SK-N-SH (cell line): ENCODE results near the gene RBP3. TPM values are rescaled to one million over a fixed set of nuclear protein-coding genes. Genes with fewer than 3 reads are reported as not detected.
A peak's percentile ranks its signal among the peaks of the same experiment; 100 is the strongest.

ENCODE experiments used
- CTCF ChIA-PET: fragments of 300-600, 350-600 bp; formaldehyde crosslinking; extraction: SDS; loops from one replicate; lab custom pipeline; 2021; lab: Yijun Ruan, JAX
- POLR2A ChIA-PET: fragments of 350-600 bp; sonication (Branson Sonifier 250); formaldehyde crosslinking; extraction: SDS; loops from one replicate; lab custom pipeline; 2020; ENCODE audit warnings: antibody characterized with exemption, inconsistent platforms; lab: Yijun Ruan, JAX
- DNase-seq: peaks from one replicate; pipeline ENCODE4 v3.0.0; 2012
- H2AFZ ChIP-seq: fragments of 200-600 bp; sonication (generic); 2 replicates; pipeline ENCODE4 v1.8.1; 2016; ENCODE audit warnings: antibody characterized with exemption, mild to moderate bottlenecking, low read depth
- H3F3A ChIP-seq: fragments of 200-600 bp; sonication (generic); replicated peaks from 2 replicates; pipeline ENCODE3; 2016; ENCODE audit warnings: antibody characterized with exemption, mild to moderate bottlenecking; ENCODE audit not compliant: insufficient read depth
- H3K27ac ChIP-seq, 2 experiments: fragments of 200-500 bp in 1 of 2; fragments of 200-600 bp in 1 of 2; sonication (Bioruptor generic) in 1 of 2; sonication (generic), shearing (Covaris generic) in 1 of 2; 2 replicates each; pipeline versions ENCODE4 v1.5.1 to v1.6.1; 2014 to 2016; ENCODE audit warnings: low read depth in 2 of 2, inconsistent platforms in 1 of 2, low read length in 1 of 2, mild to moderate bottlenecking in 1 of 2, mixed read lengths in 1 of 2
- H3K27me3 ChIP-seq: fragments of 200-600 bp; sonication (generic), shearing (Covaris generic); 2 replicates; pipeline ENCODE4 v1.6.1; 2016; ENCODE audit warnings: mixed run types; ENCODE audit not compliant: insufficient read depth
- H3K36me3 ChIP-seq, 2 experiments: fragments of 200-500 bp in 1 of 2; fragments of 200-600 bp in 1 of 2; sonication (Bioruptor generic) in 1 of 2; sonication (generic) in 1 of 2; replicated peaks in 1 of 2; 2 replicates each; pipeline versions ENCODE3 to v1.5.1; 2014 to 2016; ENCODE audit warnings: low read length in 1 of 2, mild to moderate bottlenecking in 1 of 2; ENCODE audit not compliant: insufficient read depth in 2 of 2, control insufficient read depth in 1 of 2
- H3K4me1 ChIP-seq, 2 experiments: fragments of 200-500 bp in 1 of 2; fragments of 200-600 bp in 1 of 2; sonication (Bioruptor generic) in 1 of 2; sonication (generic), shearing (Covaris generic) in 1 of 2; 2 replicates each; pipeline versions ENCODE4 v1.5.1 to v1.6.1; 2014 to 2016; ENCODE audit warnings: low read depth in 1 of 2, low read length in 1 of 2, mixed run types in 1 of 2; ENCODE audit not compliant: insufficient read depth in 2 of 2, control insufficient read depth in 1 of 2
- H3K4me2 ChIP-seq: fragments of 200-600 bp; sonication (generic), shearing (Covaris generic); 2 replicates; pipeline ENCODE4 v1.6.1; 2017; ENCODE audit warnings: mixed run types
- H3K4me3 ChIP-seq, 2 experiments: fragments of 200-500 bp in 1 of 2; fragments of 200-600 bp in 1 of 2; sonication (Bioruptor generic) in 1 of 2; sonication (generic), shearing (Covaris generic) in 1 of 2; 2 replicates each; pipeline versions ENCODE4 v1.5.1 to v1.8.1; 2014 to 2016; ENCODE audit warnings: low read depth in 2 of 2, inconsistent platforms in 1 of 2, low read length in 1 of 2, mild to moderate bottlenecking in 1 of 2, mixed read lengths in 1 of 2, moderate library complexity in 1 of 2
- H3K79me2 ChIP-seq: fragments of 200-600 bp; sonication (generic); 2 replicates; pipeline ENCODE4 v1.8.1; 2017; ENCODE audit warnings: mild to moderate bottlenecking; ENCODE audit not compliant: insufficient read depth
- H3K9ac ChIP-seq: fragments of 200-600 bp; sonication (generic); 2 replicates; pipeline ENCODE4 v1.6.1; 2017; ENCODE audit warnings: mixed run types
- H3K9me2 ChIP-seq: fragments of 200-600 bp; sonication (generic); 2 replicates; pipeline ENCODE4 v1.6.1; 2017; ENCODE audit warnings: mixed run types
- H3K9me3 ChIP-seq: fragments of 200-600 bp; sonication (generic); 2 replicates; pipeline ENCODE4 v1.6.1; 2017; ENCODE audit warnings: mixed run types, mild to moderate bottlenecking, moderate library complexity
- H4K20me1 ChIP-seq: fragments of 200-600 bp; sonication (generic); 2 replicates; pipeline ENCODE4 v1.6.1; 2017; ENCODE audit warnings: mild to moderate bottlenecking, mixed run types; ENCODE audit not compliant: insufficient read depth
- JUND ChIP-seq: IDR thresholded peaks from 2 replicates; pipeline ENCODE4 v1.4.0; 2012
- POLR2AphosphoS5 ChIP-seq: IDR thresholded peaks from 2 replicates; pipeline ENCODE4 v1.6.1; 2012; ENCODE audit warnings: low read depth, low read length
- RAD21 ChIP-seq: IDR thresholded peaks from 2 replicates; pipeline ENCODE4 v1.6.1; 2012; ENCODE audit warnings: mild to moderate bottlenecking, low read length
- RXRA ChIP-seq: IDR thresholded peaks from 2 replicates; pipeline ENCODE4 v1.4.0; 2012; ENCODE audit warnings: low read depth, mild to moderate bottlenecking, borderline replicate concordance
- TCF12 ChIP-seq: IDR thresholded peaks from 2 replicates; pipeline ENCODE4 v1.4.0; 2012
- YY1 ChIP-seq: IDR thresholded peaks from 2 replicates; pipeline ENCODE4 v1.4.0; 2012; ENCODE audit warnings: low read depth, mild to moderate bottlenecking
- WGBS: methylation state at CpG from one replicate; pipeline ENCODE4 v1.1.6; 2017; ENCODE audit warnings: low lambda C conversion rate; 5-methylcytosine and 5-hydroxymethylcytosine counted together
- polyA plus RNA-seq, 3 experiments: library from polyadenylated mRNA; depleted of rRNA; stranded (reverse); fragments of >200 nt; gene quantifications; 2 replicates each; pipeline ENCODE4 v1.2.3, GENCODE V29; 2012
- TF ChIP-seq, protein P1 (sequence below): fragments of 200-600 bp; sonication (generic); IDR thresholded peaks from 2 replicates; pipeline ENCODE4 v1.6.1; 2017; ENCODE audit warnings: antibody characterized with exemption, mild to moderate bottlenecking, moderate library complexity
- TF ChIP-seq, protein P2 (sequence below): IDR thresholded peaks from 2 replicates; pipeline ENCODE4 v1.6.1; 2012; ENCODE audit warnings: mild to moderate bottlenecking, low read depth, low read length, moderate library complexity
- TF ChIP-seq, protein P3 (sequence below): IDR thresholded peaks from 2 replicates; pipeline ENCODE4 v1.4.0; 2012; ENCODE audit warnings: low read depth, borderline replicate concordance
- TF ChIP-seq, protein P4 (sequence below): fragments of 150-350 bp; IDR thresholded peaks from 2 replicates; pipeline ENCODE4 v1.6.1; 2016; ENCODE audit warnings: mild to moderate bottlenecking, low read depth, low read length

The RBP3 gene
- polyA plus RNA-seq, 1 of the 3 experiments (the other 2 are of a cell fraction), result not detected

GRCh38 chr10:47354165-47354564 is 6.0 kb downstream of the RBP3 start:
- POLR2A ChIA-PET, result no interaction called here
- no peak overlapping the region for H2AFZ ChIP-seq
- peaks cover 0 to 3% of the 10 kb centered on the region in 2 experiments; a peak in 1 of 4 replicates for H3K4me1 ChIP-seq
- CTCF ChIA-PET, result interaction anchor here (1.1 to 2.0 kb wide), 3 partner anchors 10 to 329 kb away, joined by 4 to 9 read pairs (median 5); no protein-coding TSS in a partner anchor
- H3K9ac ChIP-seq, result no peak overlapping the region
- peaks cover 10% of the 10 kb centered on the region for H3K27me3 ChIP-seq
- H3F3A ChIP-seq, result no peaks in the 10 kb centered on the region
- H3K27ac ChIP-seq, result no peak overlapping the region
- no peaks in the 10 kb centered on the region for H4K20me1 ChIP-seq
- WGBS, result 80% methylated on average over 1 of the region's 4 CpGs
- no peaks in the 10 kb centered on the region for H3K36me3 ChIP-seq
- no peak overlapping the region for H3K4me3 ChIP-seq
- no peak overlapping the region for H3K4me2 ChIP-seq
- no peak for DNase-seq
- H3K9me3 ChIP-seq, result no peaks in the 10 kb centered on the region
- no peaks in the 10 kb centered on the region for H3K79me2 ChIP-seq
- TF ChIP-seq TCF12 (no peak), RAD21 (peak; percentile 27)
- TF ChIP-seq, protein P1, sequence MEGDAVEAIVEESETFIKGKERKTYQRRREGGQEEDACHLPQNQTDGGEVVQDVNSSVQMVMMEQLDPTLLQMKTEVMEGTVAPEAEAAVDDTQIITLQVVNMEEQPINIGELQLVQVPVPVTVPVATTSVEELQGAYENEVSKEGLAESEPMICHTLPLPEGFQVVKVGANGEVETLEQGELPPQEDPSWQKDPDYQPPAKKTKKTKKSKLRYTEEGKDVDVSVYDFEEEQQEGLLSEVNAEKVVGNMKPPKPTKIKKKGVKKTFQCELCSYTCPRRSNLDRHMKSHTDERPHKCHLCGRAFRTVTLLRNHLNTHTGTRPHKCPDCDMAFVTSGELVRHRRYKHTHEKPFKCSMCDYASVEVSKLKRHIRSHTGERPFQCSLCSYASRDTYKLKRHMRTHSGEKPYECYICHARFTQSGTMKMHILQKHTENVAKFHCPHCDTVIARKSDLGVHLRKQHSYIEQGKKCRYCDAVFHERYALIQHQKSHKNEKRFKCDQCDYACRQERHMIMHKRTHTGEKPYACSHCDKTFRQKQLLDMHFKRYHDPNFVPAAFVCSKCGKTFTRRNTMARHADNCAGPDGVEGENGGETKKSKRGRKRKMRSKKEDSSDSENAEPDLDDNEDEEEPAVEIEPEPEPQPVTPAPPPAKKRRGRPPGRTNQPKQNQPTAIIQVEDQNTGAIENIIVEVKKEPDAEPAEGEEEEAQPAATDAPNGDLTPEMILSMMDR, result 0 out of 2 replicates have a peak, but pooled peaks have one; percentile 12
- no peaks in the 10 kb centered on the region for H3K9me2 ChIP-seq

DNA sequence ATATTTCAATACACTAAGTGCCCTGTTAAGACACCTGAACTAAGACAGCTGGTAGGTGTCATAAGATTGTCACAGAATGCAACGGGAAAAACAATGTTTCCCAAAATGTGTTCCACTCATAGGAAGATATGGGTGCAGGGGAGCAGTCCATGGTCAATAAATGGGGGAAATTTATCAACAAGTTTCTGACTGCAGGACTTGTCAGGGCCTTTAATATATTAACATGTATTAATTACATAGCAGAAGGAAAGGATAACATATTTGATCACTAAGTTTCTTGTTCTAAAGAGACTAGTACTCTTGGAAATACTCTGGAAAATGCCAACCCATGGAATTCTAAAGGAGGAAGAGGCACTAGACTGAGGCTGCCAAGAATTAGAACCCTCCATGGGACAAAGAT is 6.7 kb downstream of the RBP3 start:
- Histone ChIP-seq H3F3A (no peaks in the 10 kb centered on the region), H3K36me3 (no peaks in the 10 kb centered on the region), H3K4me2 (no peak overlapping the region), H2AFZ (no peak overlapping the region), H3K4me3 (no peak overlapping the region), H3K9me3 (no peaks in the 10 kb centered on the region), H3K79me2 (no peaks in the 10 kb centered on the region), H3K4me1 (peaks cover 0 to 4% of the 10 kb centered on the region in 2 experiments; a peak in 1 of 4 replicates), H4K20me1 (no peaks in the 10 kb centered on the region), H3K27ac (no peak overlapping the region), H3K9ac (no peak overlapping the region), H3K9me2 (no peaks in the 10 kb centered on the region), H3K27me3 (peaks cover 10% of the 10 kb centered on the region)
- WGBS, result 6% methylated on average over 1 of the region's 1 CpG
- no peak for TF ChIP-seq RXRA
- POLR2A ChIA-PET, result no interaction called here
- DNase-seq, result no peak
- CTCF ChIA-PET, result interaction anchor here (1.9 to 2.0 kb wide), 2 partner anchors 9 to 14 kb away, joined by 4 to 9 read pairs; no protein-coding TSS in a partner anchor

- WGBS, result 26% methylated on average over 4 of the region's 5 CpGs
- no peak overlapping the region for H3K9ac ChIP-seq
- H3K79me2 ChIP-seq, result no peaks in the 10 kb centered on the region
- TF ChIP-seq JUND, result no peak
- no peak for TF ChIP-seq TCF12
- no peak for TF ChIP-seq POLR2AphosphoS5
- TF ChIP-seq, protein P2, sequence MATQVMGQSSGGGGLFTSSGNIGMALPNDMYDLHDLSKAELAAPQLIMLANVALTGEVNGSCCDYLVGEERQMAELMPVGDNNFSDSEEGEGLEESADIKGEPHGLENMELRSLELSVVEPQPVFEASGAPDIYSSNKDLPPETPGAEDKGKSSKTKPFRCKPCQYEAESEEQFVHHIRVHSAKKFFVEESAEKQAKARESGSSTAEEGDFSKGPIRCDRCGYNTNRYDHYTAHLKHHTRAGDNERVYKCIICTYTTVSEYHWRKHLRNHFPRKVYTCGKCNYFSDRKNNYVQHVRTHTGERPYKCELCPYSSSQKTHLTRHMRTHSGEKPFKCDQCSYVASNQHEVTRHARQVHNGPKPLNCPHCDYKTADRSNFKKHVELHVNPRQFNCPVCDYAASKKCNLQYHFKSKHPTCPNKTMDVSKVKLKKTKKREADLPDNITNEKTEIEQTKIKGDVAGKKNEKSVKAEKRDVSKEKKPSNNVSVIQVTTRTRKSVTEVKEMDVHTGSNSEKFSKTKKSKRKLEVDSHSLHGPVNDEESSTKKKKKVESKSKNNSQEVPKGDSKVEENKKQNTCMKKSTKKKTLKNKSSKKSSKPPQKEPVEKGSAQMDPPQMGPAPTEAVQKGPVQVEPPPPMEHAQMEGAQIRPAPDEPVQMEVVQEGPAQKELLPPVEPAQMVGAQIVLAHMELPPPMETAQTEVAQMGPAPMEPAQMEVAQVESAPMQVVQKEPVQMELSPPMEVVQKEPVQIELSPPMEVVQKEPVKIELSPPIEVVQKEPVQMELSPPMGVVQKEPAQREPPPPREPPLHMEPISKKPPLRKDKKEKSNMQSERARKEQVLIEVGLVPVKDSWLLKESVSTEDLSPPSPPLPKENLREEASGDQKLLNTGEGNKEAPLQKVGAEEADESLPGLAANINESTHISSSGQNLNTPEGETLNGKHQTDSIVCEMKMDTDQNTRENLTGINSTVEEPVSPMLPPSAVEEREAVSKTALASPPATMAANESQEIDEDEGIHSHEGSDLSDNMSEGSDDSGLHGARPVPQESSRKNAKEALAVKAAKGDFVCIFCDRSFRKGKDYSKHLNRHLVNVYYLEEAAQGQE, result no peak
- TF ChIP-seq YY1, result no peak
- TF ChIP-seq, protein P3, sequence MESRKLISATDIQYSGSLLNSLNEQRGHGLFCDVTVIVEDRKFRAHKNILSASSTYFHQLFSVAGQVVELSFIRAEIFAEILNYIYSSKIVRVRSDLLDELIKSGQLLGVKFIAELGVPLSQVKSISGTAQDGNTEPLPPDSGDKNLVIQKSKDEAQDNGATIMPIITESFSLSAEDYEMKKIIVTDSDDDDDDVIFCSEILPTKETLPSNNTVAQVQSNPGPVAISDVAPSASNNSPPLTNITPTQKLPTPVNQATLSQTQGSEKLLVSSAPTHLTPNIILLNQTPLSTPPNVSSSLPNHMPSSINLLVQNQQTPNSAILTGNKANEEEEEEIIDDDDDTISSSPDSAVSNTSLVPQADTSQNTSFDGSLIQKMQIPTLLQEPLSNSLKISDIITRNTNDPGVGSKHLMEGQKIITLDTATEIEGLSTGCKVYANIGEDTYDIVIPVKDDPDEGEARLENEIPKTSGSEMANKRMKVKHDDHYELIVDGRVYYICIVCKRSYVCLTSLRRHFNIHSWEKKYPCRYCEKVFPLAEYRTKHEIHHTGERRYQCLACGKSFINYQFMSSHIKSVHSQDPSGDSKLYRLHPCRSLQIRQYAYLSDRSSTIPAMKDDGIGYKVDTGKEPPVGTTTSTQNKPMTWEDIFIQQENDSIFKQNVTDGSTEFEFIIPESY, result no peak
- no peak for TF ChIP-seq RAD21
- TF ChIP-seq, protein P4, sequence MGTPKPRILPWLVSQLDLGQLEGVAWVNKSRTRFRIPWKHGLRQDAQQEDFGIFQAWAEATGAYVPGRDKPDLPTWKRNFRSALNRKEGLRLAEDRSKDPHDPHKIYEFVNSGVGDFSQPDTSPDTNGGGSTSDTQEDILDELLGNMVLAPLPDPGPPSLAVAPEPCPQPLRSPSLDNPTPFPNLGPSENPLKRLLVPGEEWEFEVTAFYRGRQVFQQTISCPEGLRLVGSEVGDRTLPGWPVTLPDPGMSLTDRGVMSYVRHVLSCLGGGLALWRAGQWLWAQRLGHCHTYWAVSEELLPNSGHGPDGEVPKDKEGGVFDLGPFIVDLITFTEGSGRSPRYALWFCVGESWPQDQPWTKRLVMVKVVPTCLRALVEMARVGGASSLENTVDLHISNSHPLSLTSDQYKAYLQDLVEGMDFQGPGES, result no peak
- peaks cover under 1% of the 10 kb centered on the region for H3F3A ChIP-seq
- no peaks in the 10 kb centered on the region for H3K36me3 ChIP-seq
- H3K27ac ChIP-seq, result no peak overlapping the region
- DNase-seq, result no peak
- ChIA-PET POLR2A (no interaction called here), CTCF (interaction anchor here (1.2 to 1.8 kb wide), 2 partner anchors 11 to 332 kb away, joined by 3 to 6 read pairs; no protein-coding TSS in a partner anchor)
- no peaks in the 10 kb centered on the region for H3K9me2 ChIP-seq
- no peaks in the 10 kb centered on the region for H4K20me1 ChIP-seq
- peaks cover 10% of the 10 kb centered on the region; the same call in 1 of the 2 replicates for H3K27me3 ChIP-seq
- peaks cover 0 to 8% of the 10 kb centered on the region in 2 experiments; a peak in 1 of 4 replicates for H3K4me1 ChIP-seq
- no peak overlapping the region for H2AFZ ChIP-seq
- no peaks in the 10 kb centered on the region for H3K9me3 ChIP-seq
- H3K4me3 ChIP-seq, result no peak overlapping the region
- H3K4me2 ChIP-seq, result no peak overlapping the region
Observed at GRCh38 chr10:47356708-47357107, 8.5 kb downstream of the RBP3 start.
